Naive thymus-derived CD8-positive, alpha-beta T cell (primary cell): ENCODE data around the gene IFT27. TPM values are rescaled to one million over a fixed set of nuclear protein-coding genes. Genes with fewer than 3 reads are reported as not detected.
A peak's percentile ranks its signal among the peaks of the same experiment; 100 is the strongest.
"Not testable (repeated sequence)": the region's sequence is repeated elsewhere in the genome, so short reads cannot be mapped to it uniquely, and the experiment has no call there.

ENCODE experiments used
- ATAC-seq, 2 donors: fragments of 150-1000 bp; cut with Tn5 transposase in 1 of 2; sonication (Bioruptor Pico), chemical (Tn5 transposase) in 1 of 2; 1 replicate in 1 of 2; 2 replicates in 1 of 2; pipeline ENCODE4 v1.10.0; 2021; ENCODE audit warnings: mild to moderate bottlenecking in 2 of 2, moderate library complexity in 2 of 2
- POLR2A ChIA-PET: fragments of 350-600 bp; sonication (Branson Sonifier 250); formaldehyde crosslinking; loops from one replicate; lab custom pipeline; 2021; ENCODE audit warnings: antibody characterized with exemption; lab: Charles Lee
- DNase-seq, 10 donors: peaks; one replicate each; pipeline versions ENCODE4 v3.0.0 to v3.0.0-alpha.2; 2020 to 2022
- H3K27ac Mint-ChIP-seq, 10 donors: one replicate each; pipeline ENCODE4 v1.8.0; 2020 to 2022; ENCODE audit warnings: mild to moderate bottlenecking in 10 of 10, mixed read lengths in 10 of 10, moderate library complexity in 4 of 10, inconsistent platforms in 1 of 10
- H3K27me3 Mint-ChIP-seq, 5 donors: one replicate each; pipeline ENCODE4 v1.8.0; 2021 to 2022; ENCODE audit warnings: mixed read lengths in 5 of 5
- H3K36me3 Mint-ChIP-seq, 3 donors: one replicate each; pipeline ENCODE4 v1.8.0; 2020 to 2022; ENCODE audit warnings: mixed read lengths in 3 of 3, mild to moderate bottlenecking in 2 of 3, inconsistent platforms in 1 of 3
- H3K4me1 Mint-ChIP-seq, 4 donors: one replicate each; pipeline ENCODE4 v1.8.0; 2021 to 2022; ENCODE audit warnings: mixed read lengths in 4 of 4
- H3K4me3 Mint-ChIP-seq, 10 donors: one replicate each; pipeline ENCODE4 v1.8.0; 2020 to 2022; ENCODE audit warnings: mild to moderate bottlenecking in 10 of 10, mixed read lengths in 10 of 10, moderate library complexity in 6 of 10, inconsistent platforms in 1 of 10
- H3K9me3 Mint-ChIP-seq, 9 donors: one replicate each; pipeline ENCODE4 v1.8.0; 2020 to 2022; ENCODE audit warnings: mixed read lengths in 9 of 9, mild to moderate bottlenecking in 3 of 9, inconsistent platforms in 1 of 9, moderate library complexity in 1 of 9
- polyA plus RNA-seq, 3 donors: library from polyadenylated mRNA; unstranded; fragments of 300-500 nt; fragmentation: Illumina TruSeq; gene quantifications; one replicate each; pipeline ENCODE4 v1.2.3, GENCODE V29; 2021
- total RNA-seq, 8 experiments: library from RNA in 2 of 8; stranded (reverse) in 2 of 8; gene quantifications; one replicate each; pipeline ENCODE4 v1.2.3 and lab custom pipeline; 2021 to 2026

The IFT27 gene
- total and polyA plus RNA-seq, 5 experiments from 2014 or later = 8.1 to 30.3 (median 10.0) TPM

DNA sequence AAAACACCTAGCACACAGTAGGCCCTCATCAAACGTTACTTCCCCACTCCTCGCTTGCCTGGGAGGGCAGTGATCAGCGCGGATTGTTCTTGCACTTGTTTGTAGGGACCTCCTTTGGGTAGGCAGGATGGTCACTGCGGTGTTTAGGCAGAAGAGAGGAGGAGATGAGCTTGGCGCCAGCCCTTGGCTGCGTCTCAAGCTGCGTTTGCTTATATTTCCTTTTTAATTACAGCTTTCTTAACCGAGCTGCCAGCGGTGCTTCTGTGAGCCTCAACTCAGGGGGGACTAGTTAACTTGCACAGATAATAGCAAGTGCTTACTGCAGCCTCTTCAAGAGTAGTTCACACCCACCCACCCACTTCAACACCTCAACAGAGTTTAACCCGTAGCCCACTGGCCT, 15.1 kb downstream of the IFT27 start:
- DNase-seq = peak in 1 of 10 donors; percentile 41
- Mint-ChIP-seq H3K27me3 (no peaks in the 10 kb centered on the region), H3K4me3 (no peak overlapping the region), H3K9me3 (no peaks in the 10 kb centered on the region), H3K4me1 (peaks cover 4 to 9% (median 6%) of the 10 kb centered on the region in 4 donors), H3K36me3 (peaks cover 0 to 10% (median 4%) of the 10 kb centered on the region in 3 donors), H3K27ac (no peak overlapping the region)
- no peak for ATAC-seq
- POLR2A ChIA-PET = no interaction called here

DNA sequence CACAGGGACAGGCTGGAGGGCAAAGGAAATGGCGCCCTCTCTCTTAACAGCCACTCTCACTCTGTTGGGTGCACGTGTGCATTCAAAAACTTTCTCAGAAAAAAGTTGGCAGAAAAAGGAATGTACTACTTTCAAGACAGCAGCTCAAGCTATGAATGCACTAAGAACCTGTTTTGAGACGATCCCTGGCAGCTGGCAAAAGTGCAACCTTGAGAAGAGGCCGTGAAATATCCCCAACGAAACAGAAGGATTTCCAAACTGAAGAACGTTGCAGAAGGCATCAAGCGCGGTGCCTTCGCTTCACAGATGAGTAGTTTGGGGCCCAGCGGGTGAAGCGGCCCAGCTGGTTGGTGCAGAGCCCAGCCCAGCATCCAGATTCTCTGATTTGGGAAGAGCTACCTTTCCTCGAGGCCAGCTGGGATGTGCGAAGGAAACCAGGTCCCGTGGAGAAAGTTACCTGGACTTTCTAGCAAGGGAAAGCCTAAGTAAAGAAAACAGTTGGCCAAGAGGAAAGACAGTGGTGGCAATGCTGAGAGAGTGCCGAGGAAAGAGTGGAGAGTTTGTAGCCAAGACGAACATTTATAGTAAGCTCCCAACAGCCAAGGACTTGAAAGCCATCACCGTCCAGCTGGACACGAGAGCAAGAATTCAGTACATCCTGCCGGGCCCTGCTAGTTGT, 16.3 kb downstream of the IFT27 start:
- DNase-seq = peak in 1 of 10 donors; percentile 21
- H3K9me3 Mint-ChIP-seq = no peaks in the 10 kb centered on the region
- no peak for ATAC-seq
- peaks cover 4 to 13% (median 11%) of the 10 kb centered on the region in 4 donors for H3K4me1 Mint-ChIP-seq
- H3K4me3 Mint-ChIP-seq = no peak overlapping the region
- H3K27ac Mint-ChIP-seq = no peak overlapping the region
- peaks cover 0 to 5% (median 4%) of the 10 kb centered on the region in 3 donors for H3K36me3 Mint-ChIP-seq
- peaks cover 0 to 4% (median 3%) of the 10 kb centered on the region in 5 donors for H3K27me3 Mint-ChIP-seq
- POLR2A ChIA-PET = no interaction called here

DNA sequence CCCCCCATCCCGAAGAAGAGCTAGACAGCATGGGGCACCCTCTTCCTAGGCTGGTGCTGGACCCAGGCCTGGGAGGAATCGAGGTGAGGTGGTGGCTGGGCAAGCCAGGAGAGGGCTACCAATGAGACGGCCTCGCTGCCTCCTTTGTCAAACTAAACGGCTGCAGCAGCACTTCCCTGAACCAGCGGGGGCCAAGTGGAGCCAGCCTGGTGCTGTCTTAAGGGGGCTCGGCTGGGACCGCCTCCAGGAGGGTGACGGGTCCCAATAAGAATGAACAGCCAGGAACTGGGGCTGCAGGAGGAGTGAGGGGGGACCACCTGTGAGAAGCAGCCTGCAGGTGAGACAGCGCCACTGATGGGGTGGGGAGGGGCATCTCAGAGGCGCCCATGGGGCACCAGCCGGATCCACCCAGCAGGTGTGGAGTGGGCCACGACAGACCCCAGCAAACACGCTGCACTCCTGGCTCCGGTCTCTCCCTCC, 17.1 kb downstream of the IFT27 start:
- POLR2A ChIA-PET = interaction anchor here (3.2 kb wide), 1 partner anchor 17 kb away, joined by 8 read pairs; the partner anchor contains the start of gene IFT27
- Mint-ChIP-seq H3K27ac (peak overlapping the region in 2 of 10 donors; percentile 37 to 68), H3K4me3 (no peak overlapping the region), H3K27me3 (peaks cover 0 to 4% (median 3%) of the 10 kb centered on the region in 5 donors), H3K36me3 (peaks cover 0 to 4% (median 2%) of the 10 kb centered on the region in 3 donors), H3K9me3 (no peaks in the 10 kb centered on the region), H3K4me1 (peaks cover 4 to 13% (median 11%) of the 10 kb centered on the region in 4 donors)
- DNase-seq = peak in 1 of 10 donors; percentile 49
- no peak for ATAC-seq

DNA sequence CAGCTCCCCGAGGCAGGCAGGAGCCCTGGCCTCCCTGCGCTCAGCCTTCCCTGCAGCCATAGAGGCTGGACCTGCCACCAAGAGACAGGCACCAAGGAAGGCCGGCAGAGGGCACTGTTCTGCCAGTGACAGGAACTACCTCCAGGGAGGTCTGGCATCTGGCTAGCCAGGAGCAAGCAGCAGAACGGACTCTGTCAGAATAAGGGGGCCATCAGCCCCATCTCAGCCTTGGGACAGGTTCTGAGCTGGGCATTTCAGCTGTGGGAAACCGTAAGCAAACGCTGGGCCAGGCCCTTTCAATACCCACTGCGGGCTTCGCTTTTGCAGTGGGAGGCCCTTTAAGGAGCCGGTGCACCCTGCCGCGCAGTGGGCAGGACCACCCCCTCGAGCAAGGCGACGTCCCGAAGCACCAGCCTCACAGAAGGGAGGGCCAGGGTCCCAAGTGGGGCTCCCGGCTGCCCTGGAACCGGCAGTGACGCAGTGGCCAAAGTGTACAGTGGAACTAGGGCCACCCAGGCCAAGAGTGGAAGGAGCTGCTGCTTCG, 18.2 kb downstream of the IFT27 start:
- DNase-seq = peak; percentile 46 to 84 (median 60)
- Mint-ChIP-seq H3K27ac (no peak overlapping the region), H3K9me3 (no peaks in the 10 kb centered on the region), H3K4me3 (no peak overlapping the region), H3K4me1 (peaks cover 4 to 13% (median 11%) of the 10 kb centered on the region in 4 donors), H3K27me3 (peaks cover 4 to 10% (median 6%) of the 10 kb centered on the region in 5 donors), H3K36me3 (peaks cover 0 to 2% (median 0%) of the 10 kb centered on the region in 3 donors)
- peak; percentile 75 to 93 for ATAC-seq
- POLR2A ChIA-PET = interaction anchor here (3.2 kb wide), 1 partner anchor 18 kb away, joined by 8 read pairs; the partner anchor contains the start of gene IFT27

DNA sequence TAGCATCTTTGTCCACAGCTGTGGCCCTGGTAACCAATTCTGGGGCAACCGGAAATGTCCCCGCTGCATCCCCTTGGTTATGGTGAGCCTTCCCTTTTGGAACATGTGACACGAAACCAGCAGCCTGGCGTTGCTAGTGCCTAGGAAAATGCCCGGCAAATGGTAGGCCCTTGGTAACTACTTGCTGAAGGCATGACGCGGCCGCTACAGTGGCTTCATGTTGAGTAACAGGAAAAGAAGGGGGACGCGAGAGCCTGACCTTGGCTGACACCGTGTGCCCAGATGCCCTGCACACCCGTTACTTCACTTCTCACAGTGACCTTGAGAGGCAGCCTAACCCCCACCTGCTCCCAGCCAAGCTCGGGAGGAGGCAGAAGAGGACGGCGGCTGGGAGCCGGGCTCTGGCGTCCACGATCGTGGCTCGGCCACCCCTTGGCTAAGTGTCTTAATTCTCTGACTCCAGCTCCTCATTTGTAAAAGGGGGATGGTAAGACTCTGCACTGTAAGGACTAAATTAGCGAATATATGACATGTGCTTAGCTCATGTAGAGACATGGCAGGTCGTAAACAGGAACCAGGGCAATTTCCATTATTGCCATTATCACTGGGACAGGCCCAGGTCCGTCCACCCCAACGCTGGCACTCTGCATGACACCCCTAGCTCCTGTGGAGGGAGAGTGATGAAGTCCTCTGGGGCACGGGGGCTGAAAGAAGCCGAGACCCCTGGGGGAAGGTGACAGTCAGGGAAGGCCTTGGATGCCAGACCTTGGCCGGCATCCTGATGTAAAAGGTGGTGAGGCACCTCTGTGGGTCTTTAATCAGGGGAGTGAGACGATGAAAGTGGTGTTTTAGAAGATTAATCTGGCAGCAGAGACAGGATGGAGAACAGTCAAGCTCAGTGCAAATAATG, 18.9 kb downstream of the IFT27 start:
- Mint-ChIP-seq H3K36me3 (no peaks in the 10 kb centered on the region), H3K27me3 (peaks cover 4 to 17% (median 12%) of the 10 kb centered on the region in 5 donors), H3K4me3 (no peak overlapping the region), H3K4me1 (peaks cover 4 to 13% (median 11%) of the 10 kb centered on the region in 4 donors), H3K9me3 (no peaks in the 10 kb centered on the region), H3K27ac (no peak overlapping the region)
- POLR2A ChIA-PET = interaction anchor here (3.2 kb wide), 1 partner anchor 19 kb away, joined by 8 read pairs; the partner anchor contains the start of gene IFT27
- ATAC-seq (no peak), DNase-seq (peak in 1 of 10 donors; percentile 45)

DNA sequence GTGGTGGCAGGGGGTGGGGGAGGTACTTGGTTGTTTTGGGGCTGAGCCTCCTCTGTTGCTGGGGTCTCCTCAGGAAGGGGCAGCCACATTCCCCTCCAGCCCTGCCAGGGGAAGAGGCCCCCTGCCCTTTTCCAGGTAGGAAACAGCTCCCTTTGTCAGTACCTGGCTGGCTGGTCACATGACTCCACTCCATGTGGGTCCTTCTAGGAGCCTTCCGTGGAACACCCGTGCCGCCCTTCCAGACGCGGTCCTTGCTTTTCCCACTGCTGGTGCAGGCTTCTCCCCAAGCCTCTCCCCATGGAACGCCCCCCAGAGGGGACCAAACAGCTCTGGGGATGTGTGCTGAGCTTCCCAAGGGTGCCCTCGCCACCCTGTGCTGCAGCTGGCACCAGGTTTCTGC, 19.9 kb downstream of the IFT27 start:
- no peak for ATAC-seq
- no peak overlapping the region for H3K4me3 Mint-ChIP-seq

DNA sequence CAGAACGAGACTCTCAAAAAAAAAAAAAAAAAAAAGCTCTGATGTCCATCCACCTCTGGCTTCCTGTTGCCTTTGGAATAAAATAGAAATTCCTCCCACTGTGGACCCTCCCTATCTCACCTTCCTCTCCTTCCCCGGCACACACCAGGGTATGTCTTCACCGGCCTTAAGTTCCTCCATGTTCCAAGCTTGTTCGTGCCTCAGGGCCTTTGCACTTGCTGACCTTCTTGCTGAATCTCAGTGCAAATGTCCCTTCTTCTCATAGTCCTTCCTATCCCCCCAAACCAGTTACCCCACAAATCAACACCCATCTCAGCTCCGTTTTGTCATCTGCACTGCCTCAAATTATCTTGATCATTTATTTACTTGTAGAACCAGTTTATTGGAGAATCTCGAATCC, 20.6 kb downstream of the IFT27 start:
- DNase-seq (peak in 1 of 10 donors; percentile 0), ATAC-seq (no peak)
- H3K4me1 Mint-ChIP-seq = peaks cover 4 to 13% (median 11%) of the 10 kb centered on the region in 4 donors
- H3K27me3 Mint-ChIP-seq = peaks cover 4 to 18% (median 12%) of the 10 kb centered on the region in 5 donors
- H3K27ac Mint-ChIP-seq = peak overlapping the region in 1 of 10 donors; percentile 63
- no peak overlapping the region for H3K4me3 Mint-ChIP-seq
- no peaks in the 10 kb centered on the region for H3K36me3 Mint-ChIP-seq
- no peaks in the 10 kb centered on the region for H3K9me3 Mint-ChIP-seq
- POLR2A ChIA-PET = interaction anchor here (0.7 kb wide), 1 partner anchor 234 kb away, joined by 3 read pairs; no protein-coding TSS in a partner anchor

More for the DNA sequence above, 19.9 kb downstream of the IFT27 start:
- no peaks in the 10 kb centered on the region for H3K36me3 Mint-ChIP-seq
- POLR2A ChIA-PET = interaction anchor here (0.7 to 3.2 kb wide), 2 partner anchors 20 to 233 kb away, joined by 3 to 8 read pairs; partner anchors contain the start of gene IFT27
- no peaks in the 10 kb centered on the region for H3K9me3 Mint-ChIP-seq
- H3K27me3 Mint-ChIP-seq = peaks cover 4 to 18% (median 12%) of the 10 kb centered on the region in 5 donors
- no peak overlapping the region for H3K27ac Mint-ChIP-seq
- peaks cover 4 to 13% (median 11%) of the 10 kb centered on the region in 4 donors for H3K4me1 Mint-ChIP-seq
- peak in 1 of 10 donors; percentile 43 for DNase-seq

DNA sequence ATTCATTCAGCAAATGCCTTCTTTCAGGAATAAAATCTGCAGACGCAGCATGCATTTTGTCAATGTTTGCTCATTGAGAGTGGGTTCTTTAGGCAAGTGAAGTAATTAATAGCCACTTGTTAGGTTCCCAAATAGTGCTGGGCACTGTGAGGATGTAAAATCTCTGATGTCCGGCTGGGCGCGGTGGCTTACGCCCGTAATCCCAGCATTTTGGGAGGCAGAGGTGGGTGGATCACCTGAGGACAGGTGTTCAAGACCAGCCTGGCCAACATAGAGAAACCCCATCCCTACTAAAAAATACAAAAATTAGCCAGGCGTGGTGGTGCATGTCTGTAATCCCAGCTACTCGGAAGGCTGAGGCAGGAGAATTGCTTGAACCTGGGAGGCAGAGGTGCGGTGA, 21.0 kb downstream of the IFT27 start:
- POLR2A ChIA-PET, ATAC-seq, H3K4me3 Mint-ChIP-seq, H3K36me3 Mint-ChIP-seq, H3K9me3 Mint-ChIP-seq, H3K27ac Mint-ChIP-seq: not testable (repeated sequence)
- H3K4me1 Mint-ChIP-seq = peaks cover 4 to 13% (median 11%) of the 10 kb centered on the region in 4 donors
- H3K27me3 Mint-ChIP-seq = peaks cover 4 to 18% (median 12%) of the 10 kb centered on the region in 5 donors
- DNase-seq = peak in 1 of 10 donors; percentile 19

DNA sequence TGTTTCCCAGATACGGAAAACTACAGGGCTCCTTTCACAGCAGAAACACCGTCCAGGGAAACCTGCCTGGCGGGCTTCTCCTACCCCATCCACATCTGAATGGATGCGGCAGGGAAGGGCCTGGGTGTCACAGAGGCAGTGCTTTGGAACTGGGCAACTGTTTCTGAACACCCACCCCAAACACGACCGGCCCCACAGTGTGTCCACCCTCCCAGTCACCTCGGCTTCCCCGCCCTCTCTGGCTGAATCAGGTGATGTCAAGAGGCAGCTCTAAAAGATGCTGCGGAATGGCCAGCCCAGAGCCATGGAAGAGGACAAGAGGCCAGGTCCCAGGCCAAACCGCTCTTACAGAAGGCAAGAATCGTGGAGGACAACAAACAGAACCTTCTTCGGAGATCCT, 22.0 kb downstream of the IFT27 start:
- peak overlapping the region in 1 of 10 donors; percentile 6 for H3K4me3 Mint-ChIP-seq
- POLR2A ChIA-PET = no interaction called here
- peak in 1 of 10 donors; percentile 56 for DNase-seq
- H3K4me1 Mint-ChIP-seq = peaks cover 4 to 13% (median 11%) of the 10 kb centered on the region in 4 donors
- ATAC-seq = no peak
- H3K9me3 Mint-ChIP-seq = no peaks in the 10 kb centered on the region
- no peak overlapping the region for H3K27ac Mint-ChIP-seq
- peaks cover 4 to 18% (median 12%) of the 10 kb centered on the region in 5 donors for H3K27me3 Mint-ChIP-seq
- no peaks in the 10 kb centered on the region for H3K36me3 Mint-ChIP-seq

DNA sequence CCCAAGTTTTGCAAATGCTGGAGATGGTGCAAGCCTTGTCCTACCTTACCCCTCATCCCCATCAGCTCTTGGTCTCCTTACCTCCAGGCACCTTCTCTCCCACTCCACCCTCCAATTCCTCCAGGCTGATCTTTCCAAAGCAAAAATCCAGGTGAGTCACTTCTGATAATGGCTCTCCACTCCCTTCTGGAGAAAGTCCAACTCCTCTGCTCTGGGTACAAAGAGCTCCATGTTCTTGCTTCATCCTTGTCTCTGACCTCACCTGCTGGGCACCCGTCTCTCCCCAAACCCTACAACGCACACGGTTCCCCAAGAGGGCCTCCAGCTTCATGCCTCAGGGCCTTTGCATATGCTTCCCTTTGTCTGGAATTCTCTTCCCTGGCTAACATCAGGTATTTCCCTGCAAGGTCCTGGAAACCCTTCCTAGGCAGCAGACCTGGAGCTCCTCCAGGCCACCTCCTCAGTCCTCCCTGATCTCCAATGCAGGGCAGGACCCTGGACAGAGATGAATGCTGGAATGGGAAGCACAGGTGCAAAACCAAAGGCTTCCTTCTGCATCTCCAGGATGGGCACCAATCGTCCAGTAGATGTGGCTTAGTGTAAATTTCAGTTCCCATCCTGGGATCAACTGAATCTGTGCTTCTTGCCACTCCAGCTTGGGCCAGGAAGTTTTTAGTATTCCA, 22.7 kb downstream of the IFT27 start:
- Mint-ChIP-seq H3K4me1 (peaks cover 4 to 13% (median 11%) of the 10 kb centered on the region in 4 donors), H3K9me3 (no peaks in the 10 kb centered on the region), H3K36me3 (no peaks in the 10 kb centered on the region), H3K4me3 (no peak overlapping the region), H3K27ac (peak overlapping the region in 2 of 10 donors; percentile 47 to 55), H3K27me3 (peaks cover 4 to 18% (median 12%) of the 10 kb centered on the region in 5 donors)
- POLR2A ChIA-PET = no interaction called here
- DNase-seq (no peak), ATAC-seq (no peak)

DNA sequence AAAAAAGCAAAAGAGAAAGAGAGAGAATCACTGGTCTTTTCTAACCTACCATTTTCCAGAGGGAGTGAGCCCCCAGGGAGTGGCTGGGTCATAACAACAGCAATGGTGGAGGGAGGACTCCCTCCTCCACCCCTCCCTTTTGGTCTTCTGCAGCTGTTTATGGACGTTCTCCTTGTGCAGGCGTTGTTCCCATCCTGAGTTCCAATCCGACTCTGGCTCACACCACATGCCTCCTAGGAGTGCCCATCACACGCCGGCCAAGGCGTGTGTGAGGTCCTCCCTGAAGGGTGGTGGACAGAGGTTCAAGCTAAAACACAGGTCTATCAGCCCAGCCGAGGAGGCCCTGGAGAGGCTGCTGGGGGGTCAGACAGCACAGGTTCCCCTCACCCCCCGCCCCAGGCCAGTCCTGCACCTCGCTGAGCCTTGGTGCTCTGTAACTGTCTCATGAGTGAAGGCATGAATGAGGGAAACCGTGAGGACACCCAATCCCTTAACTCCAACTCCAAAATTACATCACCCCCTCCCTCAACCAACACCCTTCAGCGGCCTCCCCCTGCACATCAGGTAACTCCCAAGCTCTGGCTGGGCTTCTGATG, 29.4 kb downstream of the IFT27 start:
- no peaks in the 10 kb centered on the region for H3K4me1 Mint-ChIP-seq
- H3K27ac Mint-ChIP-seq = no peak overlapping the region
- DNase-seq = no peak
- no peak overlapping the region for H3K4me3 Mint-ChIP-seq
- H3K27me3 Mint-ChIP-seq = peaks cover 0 to 23% (median 0%) of the 10 kb centered on the region in 5 donors
- no peak for ATAC-seq
- no peaks in the 10 kb centered on the region for H3K36me3 Mint-ChIP-seq
- POLR2A ChIA-PET = no interaction called here
- no peaks in the 10 kb centered on the region for H3K9me3 Mint-ChIP-seq
